ENCODE results near the gene TMEM247. TPM values are rescaled to one million over a fixed set of nuclear protein-coding genes. Genes with fewer than 3 reads are reported as not detected.

Gene TMEM247
- total and polyA plus RNA-seq, 2 experiments from 2014 or later: not detected

- no peak overlapping the region for H3K4me2 ChIP-seq
- no peak overlapping the region for H3K27ac ChIP-seq
- no peak for TF ChIP-seq EZH2phosphoT487 (IDR thresholded peaks at IDR 0.05; ENCODE audit: low read depth, severe bottlenecking, unreplicated experiment)
- no peak for TF ChIP-seq CTCF (IDR thresholded peaks at IDR 0.05; ENCODE audit: poor library complexity)
- TF ChIP-seq EZH2 (IDR thresholded peaks at IDR 0.05; ENCODE audit: borderline replicate concordance): no peak
- H3K4me1 ChIP-seq (ENCODE audit: insufficient read depth): peaks cover 4% of the 10 kb centered on the region
- H4K20me1 ChIP-seq (ENCODE audit: insufficient read depth, poor library complexity, severe bottlenecking): no peaks in the 10 kb centered on the region
- no peaks in the 10 kb centered on the region for H3K9me2 ChIP-seq (replicated peaks; ENCODE audit: insufficient read depth)
- H2AFZ ChIP-seq: no peak overlapping the region
- H3K4me3 ChIP-seq: no peak overlapping the region
- H3K36me3 ChIP-seq (replicated peaks; ENCODE audit: insufficient read depth, low read depth): no peaks in the 10 kb centered on the region
- no peaks in the 10 kb centered on the region for H3K79me2 ChIP-seq
- H3K27me3 ChIP-seq: no peaks in the 10 kb centered on the region
- DNase-seq (ENCODE audit: low spot score): no peak
- no peaks in the 10 kb centered on the region for H3K9me3 ChIP-seq (ENCODE audit: low read depth)
- 68% methylated on average over 1 of the region's 1 CpG for WGBS (ENCODE audit: low lambda C conversion rate, missing lambda C conversion rate)
Observed at GRCh38 chr2:46517485-46517884, 38.1 kb downstream of the TMEM247 start.

- Histone ChIP-seq H3K4me3 (no peak overlapping the region), H3K9me2 (replicated peaks; ENCODE audit: insufficient read depth) (no peaks in the 10 kb centered on the region), H3K27ac (no peak overlapping the region), H3K9me3 (ENCODE audit: low read depth) (no peaks in the 10 kb centered on the region), H3K36me3 (replicated peaks; ENCODE audit: insufficient read depth, low read depth) (no peaks in the 10 kb centered on the region), H3K4me1 (ENCODE audit: insufficient read depth) (peaks cover 4% of the 10 kb centered on the region), H3K4me2 (no peak overlapping the region), H4K20me1 (ENCODE audit: insufficient read depth, poor library complexity, severe bottlenecking) (no peaks in the 10 kb centered on the region), H3K27me3 (no peaks in the 10 kb centered on the region), H3K79me2 (no peaks in the 10 kb centered on the region), H2AFZ (no peak overlapping the region)
- TF ChIP-seq CTCF (IDR thresholded peaks at IDR 0.05; ENCODE audit: poor library complexity) (no peak), EZH2phosphoT487 (IDR thresholded peaks at IDR 0.05; ENCODE audit: low read depth, severe bottlenecking, unreplicated experiment) (no peak), EZH2 (IDR thresholded peaks at IDR 0.05; ENCODE audit: borderline replicate concordance) (no peak)
- no peak for DNase-seq (ENCODE audit: low spot score)
- 88% methylated on average over 7 of the region's 7 CpGs for WGBS (ENCODE audit: low lambda C conversion rate, missing lambda C conversion rate)
Observed at GRCh38 chr2:46518861-46519260, 39.5 kb downstream of the TMEM247 start.

GRCh38 chr2:46519265-46519664 is 39.9 kb downstream of the TMEM247 start:
- no peak for DNase-seq (ENCODE audit: low spot score)
- H3K9me2 ChIP-seq (replicated peaks; ENCODE audit: insufficient read depth): no peaks in the 10 kb centered on the region
- no peaks in the 10 kb centered on the region for H3K36me3 ChIP-seq (replicated peaks; ENCODE audit: insufficient read depth, low read depth)
- peaks cover 4% of the 10 kb centered on the region for H3K4me1 ChIP-seq (ENCODE audit: insufficient read depth)
- 87% methylated on average over 7 of the region's 7 CpGs for WGBS (ENCODE audit: low lambda C conversion rate, missing lambda C conversion rate)
- H2AFZ ChIP-seq: no peak overlapping the region
- H3K27ac ChIP-seq: no peak overlapping the region
- H3K27me3 ChIP-seq: no peaks in the 10 kb centered on the region
- no peaks in the 10 kb centered on the region for H3K9me3 ChIP-seq (ENCODE audit: low read depth)
- no peak overlapping the region for H3K4me3 ChIP-seq
- no peaks in the 10 kb centered on the region for H3K79me2 ChIP-seq
- no peak overlapping the region for H3K4me2 ChIP-seq
- no peak for TF ChIP-seq EZH2 (IDR thresholded peaks at IDR 0.05; ENCODE audit: borderline replicate concordance)
- TF ChIP-seq CTCF (IDR thresholded peaks at IDR 0.05; ENCODE audit: poor library complexity): no peak
- TF ChIP-seq EZH2phosphoT487 (IDR thresholded peaks at IDR 0.05; ENCODE audit: low read depth, severe bottlenecking, unreplicated experiment): no peak
- H4K20me1 ChIP-seq (ENCODE audit: insufficient read depth, poor library complexity, severe bottlenecking): no peaks in the 10 kb centered on the region
